NOMO-1 treated with dmso at 0.1 percent for 144 hours (cell line): ENCODE results near the gene SPZ1.
"Not testable (repeated sequence)": the region's sequence is repeated elsewhere in the genome, so short reads cannot be mapped to it uniquely, and the experiment has no call there.

Experiments used
- DNase-seq: peaks from one replicate; lab custom pipeline; 2025; ENCODE audit not compliant: unreplicated experiment; lab: John Stamatoyannopoulos, UW

SPZ1 gene, protein sequence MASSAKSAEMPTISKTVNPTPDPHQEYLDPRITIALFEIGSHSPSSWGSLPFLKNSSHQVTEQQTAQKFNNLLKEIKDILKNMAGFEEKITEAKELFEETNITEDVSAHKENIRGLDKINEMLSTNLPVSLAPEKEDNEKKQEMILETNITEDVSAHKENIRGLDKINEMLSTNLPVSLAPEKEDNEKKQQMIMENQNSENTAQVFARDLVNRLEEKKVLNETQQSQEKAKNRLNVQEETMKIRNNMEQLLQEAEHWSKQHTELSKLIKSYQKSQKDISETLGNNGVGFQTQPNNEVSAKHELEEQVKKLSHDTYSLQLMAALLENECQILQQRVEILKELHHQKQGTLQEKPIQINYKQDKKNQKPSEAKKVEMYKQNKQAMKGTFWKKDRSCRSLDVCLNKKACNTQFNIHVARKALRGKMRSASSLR

DNA sequence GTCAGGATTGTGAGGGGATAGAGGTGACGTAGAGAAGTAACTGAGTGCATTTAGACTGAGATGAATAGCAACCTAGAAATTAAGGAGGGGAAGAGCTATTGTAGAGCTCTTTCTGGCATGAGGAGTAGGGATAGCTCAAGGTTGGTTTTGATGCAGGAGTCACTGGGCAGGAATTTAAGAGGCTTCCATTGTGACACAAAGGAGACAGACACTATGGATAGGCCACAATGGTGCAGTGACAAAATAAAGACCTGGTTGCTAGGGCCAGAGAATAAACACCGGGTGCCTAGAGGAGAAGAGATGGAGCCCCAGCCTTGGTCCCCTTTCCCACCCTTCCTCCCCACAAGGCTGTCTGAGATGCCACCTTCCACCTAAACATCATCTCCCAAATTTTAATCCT is at the start of gene SPZ1:
SPZ1 (plus strand) TSS at position 301 of the 400 bp plus-strand sequence. CDS start 214 bp downstream, outside the sequence.
- no peak for DNase-seq

DNA sequence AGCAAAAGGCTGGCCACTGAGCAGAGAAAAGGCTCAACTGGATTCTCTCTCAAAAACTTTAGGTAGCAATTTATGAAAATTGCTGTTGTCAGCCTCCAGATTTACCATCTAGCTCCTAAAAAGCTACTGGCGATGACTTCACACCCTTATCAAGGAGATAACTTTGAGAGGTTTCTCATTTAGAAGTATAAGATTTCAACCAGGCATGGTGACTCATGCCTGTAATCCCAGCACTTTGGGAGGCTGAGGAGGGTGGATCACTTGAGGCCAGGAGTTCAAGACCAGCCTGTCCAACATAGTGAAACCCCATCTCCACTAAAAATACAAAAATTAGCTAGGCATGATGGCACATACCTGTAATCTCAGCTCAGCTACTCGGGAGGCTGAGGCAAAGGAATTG is 49.3 kb upstream of the SPZ1 start:
- DNase-seq, result not testable (repeated sequence)

- DNase-seq, result no peak
Measured at GRCh38 chr5:80275347-80275746, 44.5 kb upstream of the SPZ1 start.

DNA sequence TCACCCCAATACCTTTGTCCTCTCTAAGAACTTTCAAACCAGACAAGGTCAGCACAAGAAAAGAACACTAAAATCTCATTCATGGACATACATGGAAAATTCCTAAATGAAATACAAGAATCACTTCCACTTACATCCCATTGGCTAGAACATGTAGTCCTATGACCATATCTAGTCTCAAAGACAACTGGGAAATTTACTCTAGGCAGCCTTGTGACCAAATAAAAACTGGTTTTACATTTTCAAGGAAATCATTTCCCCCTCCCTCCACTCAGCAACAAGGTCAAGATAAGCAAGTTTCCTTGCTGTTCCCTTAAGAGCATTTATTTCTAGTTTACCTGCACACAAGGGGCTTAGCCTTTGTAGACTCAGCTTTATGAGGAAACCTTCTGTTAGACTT is 43.6 kb upstream of the SPZ1 start:
- DNase-seq, result no peak

- no peak for DNase-seq
Measured at GRCh38 chr5:80277191-80277590, 42.6 kb upstream of the SPZ1 start.

GRCh38 chr5:80282054-80282453 is 37.7 kb upstream of the SPZ1 start:
- DNase-seq, result no peak

GRCh38 chr5:80283360-80283759 is 36.4 kb upstream of the SPZ1 start:
- DNase-seq, result no peak

DNA sequence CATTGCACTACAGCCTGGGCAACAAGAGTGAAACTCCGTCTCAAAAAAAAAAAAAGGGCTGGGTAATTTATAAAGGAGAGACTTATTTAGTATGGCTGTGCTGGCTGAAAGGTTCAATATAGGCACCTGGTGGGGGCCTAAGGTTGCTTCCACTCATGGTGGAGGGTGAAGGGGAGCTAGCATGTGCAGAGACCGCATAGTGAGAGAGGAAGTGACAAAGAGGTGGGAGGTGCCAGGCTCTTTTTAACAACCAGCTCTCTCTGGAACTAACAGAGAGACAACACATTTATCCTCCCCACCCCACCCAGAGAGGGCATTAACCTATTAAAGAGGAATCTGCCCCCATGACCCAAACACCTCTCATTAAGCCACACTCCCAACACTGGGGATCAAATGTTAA is 35.1 kb upstream of the SPZ1 start:
- no peak for DNase-seq

DNA sequence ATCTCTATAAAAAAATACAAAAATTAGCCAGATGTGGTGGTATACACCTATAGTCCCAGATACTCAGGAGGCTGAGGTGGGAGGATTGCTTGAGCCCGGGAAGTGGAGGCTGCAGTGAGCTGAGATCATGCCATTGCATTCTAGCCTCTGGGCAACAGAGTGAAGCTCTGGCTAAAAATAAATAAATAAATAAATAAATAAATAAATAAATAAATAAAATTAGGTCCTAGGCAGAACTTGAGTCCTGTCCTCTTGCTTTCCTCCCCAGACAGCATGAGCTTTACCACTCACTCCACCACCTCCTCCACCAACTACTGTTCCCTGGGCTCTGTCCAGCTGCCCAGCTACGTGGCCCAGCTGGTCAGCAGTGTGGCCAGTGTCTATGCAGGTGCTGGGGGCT is 31.6 kb upstream of the SPZ1 start:
- DNase-seq, result no peak

DNA sequence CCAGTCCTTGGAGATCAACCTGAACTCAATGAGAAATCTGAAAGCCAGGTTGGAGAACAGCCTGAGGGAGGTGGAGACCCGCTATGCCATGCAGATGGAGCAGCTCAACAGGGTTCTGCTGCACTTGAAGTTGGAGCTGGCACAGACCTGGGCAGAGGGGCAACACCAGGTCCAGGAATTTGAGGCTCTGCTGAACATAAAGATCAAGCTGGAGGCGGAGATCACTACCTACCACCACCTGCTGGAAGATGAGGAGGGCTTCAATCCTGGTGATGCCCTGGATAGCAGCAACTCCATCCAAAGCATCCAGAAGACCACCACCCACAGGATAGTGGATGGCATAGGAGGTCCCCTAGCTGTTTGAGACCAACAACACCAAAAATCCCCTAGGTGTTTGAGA is 30.5 kb upstream of the SPZ1 start:
- no peak for DNase-seq

DNA sequence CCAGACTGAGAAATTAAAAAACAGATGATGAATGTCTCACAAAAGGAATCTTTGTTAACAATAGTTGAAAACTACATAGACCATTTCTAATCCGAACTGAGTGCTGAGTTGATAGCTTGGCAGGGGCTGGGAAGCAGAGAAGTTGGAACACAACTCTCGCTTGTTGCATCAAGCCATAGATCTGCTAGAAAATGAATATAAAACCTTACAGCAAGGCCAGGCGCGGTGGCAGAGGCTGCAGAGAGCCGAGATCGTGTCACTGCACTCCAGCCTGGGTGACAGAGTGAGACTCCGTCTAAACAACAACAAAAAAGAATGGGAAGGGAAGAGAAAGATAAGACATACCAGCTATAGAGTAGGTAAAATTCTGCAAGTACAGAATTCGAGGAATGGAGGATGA is 28.0 kb upstream of the SPZ1 start:
- DNase-seq, result no peak

DNA sequence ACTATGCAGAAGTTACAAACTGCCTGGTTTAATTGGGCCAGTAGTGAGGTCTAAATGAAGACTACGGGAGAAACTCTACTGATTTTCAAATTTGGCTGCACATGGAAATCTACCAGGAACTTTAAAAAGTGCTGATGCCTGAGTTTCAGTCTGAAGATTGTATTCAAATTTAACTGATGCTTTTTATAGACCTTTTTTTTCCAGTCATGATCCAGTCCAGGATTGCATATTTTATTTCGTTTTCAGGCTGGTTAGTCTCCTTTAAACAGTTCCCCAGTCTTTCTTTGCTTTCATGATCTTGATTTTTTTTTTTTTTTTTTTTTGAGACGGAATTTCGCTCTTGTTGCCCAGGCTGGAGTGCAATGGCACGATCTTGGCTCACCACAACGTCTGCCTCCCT is 23.7 kb upstream of the SPZ1 start:
- DNase-seq, result no peak

DNA sequence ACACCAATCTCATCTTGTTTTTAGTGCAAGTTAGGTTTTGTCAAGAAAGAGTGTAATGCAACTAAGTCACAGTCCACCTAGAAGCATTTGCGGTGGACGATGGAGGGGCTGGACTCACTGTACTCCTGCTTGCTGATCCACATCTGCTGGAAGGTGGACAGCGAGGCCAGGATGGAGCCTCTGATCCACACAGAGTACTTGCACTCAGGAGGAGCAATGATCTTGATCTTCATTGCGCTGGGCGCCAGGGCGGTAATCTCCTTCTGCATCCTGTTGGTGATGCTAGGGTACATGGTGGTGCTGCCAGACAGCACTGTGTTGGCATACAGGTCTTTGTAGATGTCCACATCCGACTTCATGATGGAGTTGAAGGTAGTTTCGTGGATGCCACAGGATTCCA is 20.2 kb upstream of the SPZ1 start:
- DNase-seq, result no peak

DNA sequence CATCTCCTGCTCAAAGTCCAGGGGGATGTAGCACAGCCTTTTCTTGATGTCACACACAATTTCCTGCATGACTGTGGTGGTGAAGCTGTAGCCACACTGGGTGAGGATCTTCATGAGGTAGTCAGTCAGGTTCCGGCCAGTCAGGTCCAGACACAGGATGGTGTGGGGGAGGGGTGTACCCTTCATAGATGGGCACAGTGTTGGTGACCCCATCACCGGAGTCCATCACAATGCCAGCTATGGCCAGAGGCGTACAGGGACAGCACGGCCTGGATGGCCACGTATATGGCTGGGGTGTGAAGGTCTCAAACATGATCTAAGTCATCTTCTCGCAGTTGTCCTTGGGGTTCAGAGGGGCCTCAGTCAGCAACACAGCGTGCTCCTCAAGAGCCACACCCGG is 19.7 kb upstream of the SPZ1 start:
- no peak for DNase-seq

- not testable (repeated sequence) for DNase-seq
Measured at GRCh38 chr5:80300796-80301195, 19.0 kb upstream of the SPZ1 start.

- DNase-seq, result not testable (repeated sequence)
Measured at GRCh38 chr5:80301342-80301741, 18.5 kb upstream of the SPZ1 start.

DNA sequence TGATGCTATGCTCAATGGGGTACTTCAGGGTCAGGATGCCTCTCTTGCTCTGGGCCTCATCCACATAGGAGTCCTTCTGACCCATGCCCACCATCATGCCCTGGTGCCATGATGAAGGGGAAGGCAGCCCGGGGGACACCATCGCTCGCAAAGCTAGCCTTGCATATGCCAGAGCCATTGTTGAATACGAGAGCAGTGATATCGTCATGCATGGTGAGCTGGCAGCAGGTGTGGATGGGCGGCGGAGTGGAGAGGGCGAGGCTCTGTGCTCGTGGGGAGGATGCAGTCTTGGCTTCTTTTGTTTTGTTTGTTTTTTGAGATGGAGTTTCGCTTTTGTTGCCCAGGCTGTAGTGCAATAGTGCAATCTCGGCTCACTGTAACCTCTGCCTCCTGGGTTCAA is 17.2 kb upstream of the SPZ1 start:
- no peak for DNase-seq

- no peak for DNase-seq
Measured at GRCh38 chr5:80308526-80308925, 11.3 kb upstream of the SPZ1 start.

GRCh38 chr5:80309871-80310665 is 9.7 kb upstream of the SPZ1 start:
- no peak for DNase-seq

GRCh38 chr5:80315244-80315643 is 4.6 kb upstream of the SPZ1 start:
- no peak for DNase-seq

- no peak for DNase-seq
Measured at GRCh38 chr5:80318212-80318611, 1.6 kb upstream of the SPZ1 start.

DNA sequence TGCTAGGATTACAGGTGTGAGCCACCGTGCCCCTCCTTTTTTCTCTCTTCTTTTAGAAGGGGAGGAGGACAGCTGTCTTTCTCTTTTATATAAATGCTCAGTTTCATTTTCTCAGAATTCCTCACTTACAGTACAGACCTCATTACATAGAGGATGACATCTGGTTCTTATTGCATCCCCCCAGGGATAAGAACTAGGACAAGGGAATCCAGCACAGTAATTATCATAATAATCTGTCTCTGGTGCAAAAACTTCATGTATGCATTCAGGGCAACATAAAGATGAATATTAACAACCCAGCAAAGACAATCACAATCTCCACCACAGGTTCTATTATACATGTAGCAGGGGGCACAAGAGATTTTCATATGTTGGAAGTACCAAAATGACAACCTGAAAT is 5.1 kb downstream of the SPZ1 start:
- DNase-seq, result no peak
